GM23338 (cell line): Measurements from ENCODE around the gene TENT4A. TPM values are rescaled to one million over a fixed set of nuclear protein-coding genes. Genes with fewer than 3 reads are reported as not detected.

Experiments
- ATAC-seq: fragments of 200-7000 bp; cut with Tn5 transposase; 3 replicates; pipeline ENCODE4 v1.9.1; 2020
- DNase-seq: peaks from one replicate; pipeline ENCODE4 v3.0.0-alpha.2; 2015; ENCODE audit warnings: low spot score
- H2AFZ ChIP-seq: fragments of 200-600 bp; sonication (generic); 2 replicates; pipeline ENCODE4 v1.8.0; 2016; ENCODE audit warnings: antibody characterized with exemption, mild to moderate bottlenecking, moderate library complexity
- H3F3A ChIP-seq: fragments of 200-600 bp; sonication (generic); replicated peaks from 2 replicates; pipeline ENCODE4 v1.8.0; 2017; ENCODE audit warnings: antibody characterized with exemption, mixed run types, low read depth
- H3K27ac ChIP-seq: fragments of 200-600 bp; sonication (generic); 2 replicates; pipeline ENCODE4 v1.6.1; 2016; ENCODE audit warnings: low read depth
- H3K27me3 ChIP-seq: fragments of 200-600 bp; sonication (generic); 2 replicates; pipeline ENCODE4 v1.8.0; 2016; ENCODE audit warnings: mild to moderate bottlenecking, mixed run types, moderate library complexity; ENCODE audit not compliant: insufficient read depth
- H3K36me3 ChIP-seq: fragments of 200-600 bp; sonication (generic); 2 replicates; pipeline ENCODE4 v1.8.0; 2016; ENCODE audit warnings: mild to moderate bottlenecking; ENCODE audit not compliant: insufficient read depth
- H3K4me1 ChIP-seq: fragments of 200-600 bp; sonication (generic); 2 replicates; pipeline ENCODE4 v1.8.0; 2016; ENCODE audit warnings: mild to moderate bottlenecking, moderate library complexity; ENCODE audit not compliant: insufficient read depth
- H3K4me2 ChIP-seq: fragments of 200-600 bp; sonication (generic); 2 replicates; pipeline ENCODE4 v1.7.1; 2017; ENCODE audit warnings: mixed run types
- H3K4me3 ChIP-seq: fragments of 200-600 bp; sonication (generic); 2 replicates; pipeline ENCODE4 v1.6.1; 2016; ENCODE audit warnings: mixed run types
- H3K79me2 ChIP-seq: fragments of 200-600 bp; sonication (generic); replicated peaks from 2 replicates; pipeline ENCODE4 v1.8.0; 2017; ENCODE audit warnings: mild to moderate bottlenecking; ENCODE audit not compliant: insufficient read depth
- H3K9me2 ChIP-seq: fragments of 200-600 bp; sonication (generic); 2 replicates; pipeline ENCODE4 v1.8.0; 2017; ENCODE audit not compliant: insufficient read depth
- H4K20me1 ChIP-seq: fragments of 200-600 bp; sonication (generic); replicated peaks from 2 replicates; pipeline ENCODE4 v1.8.0; 2017; ENCODE audit warnings: mild to moderate bottlenecking; ENCODE audit not compliant: insufficient read depth
- H3K27ac Mint-ChIP-seq: 2 replicates; pipeline ENCODE4 v1.8.0; 2020; ENCODE audit warnings: inconsistent platforms, mild to moderate bottlenecking, moderate library complexity, mixed read lengths
- H3K27me3 Mint-ChIP-seq: 3 replicates; pipeline ENCODE4 v1.8.0; 2022; ENCODE audit warnings: low read depth, mild to moderate bottlenecking, moderate library complexity, mixed read lengths, inconsistent platforms; ENCODE audit not compliant: insufficient read depth, poor library complexity
- H3K36me3 Mint-ChIP-seq: 3 replicates; pipeline ENCODE4 v1.8.0; 2021; ENCODE audit warnings: low read depth, mild to moderate bottlenecking, inconsistent platforms, moderate library complexity, mixed read lengths
- H3K4me1 Mint-ChIP-seq: 3 replicates; pipeline ENCODE4 v1.8.0; 2020; ENCODE audit warnings: mild to moderate bottlenecking, inconsistent platforms, mixed read lengths
- H3K4me3 Mint-ChIP-seq: 3 replicates; pipeline ENCODE4 v1.8.0; 2021; ENCODE audit warnings: moderate library complexity, mild to moderate bottlenecking, inconsistent platforms, mixed read lengths
- H3K9me3 Mint-ChIP-seq: 3 replicates; pipeline ENCODE4 v1.8.0; 2020; ENCODE audit warnings: moderate library complexity, mild to moderate bottlenecking, inconsistent platforms, mixed read lengths
- CREB1 ChIP-seq: fragments of 250-450 bp; sonication (Bioruptor Pico); IDR thresholded peaks from 2 replicates; pipeline ENCODE4 v1.5.0; 2020; ENCODE audit warnings: low read depth, mild to moderate bottlenecking, moderate library complexity
- CTCF ChIP-seq, 2 experiments: fragments of 200-600 bp in 1 of 2; sonication (generic) in 1 of 2; conservative IDR thresholded peaks; 2 replicates each; pipeline versions ENCODE4 v1.5.1 to v1.6.1; 2016 to 2017; ENCODE audit warnings: antibody characterized with exemption in 2 of 2, low read depth in 2 of 2, mild to moderate bottlenecking in 2 of 2, moderate library complexity in 1 of 2
- ETS1 ChIP-seq: IDR thresholded peaks from 2 replicates; pipeline ENCODE4 v1.6.1; 2016; ENCODE audit warnings: antibody characterized with exemption
- EZH2 ChIP-seq: fragments of 200-600 bp; sonication (generic); IDR thresholded peaks from one replicate; pipeline ENCODE4 v1.8.0; 2017; ENCODE audit warnings: antibody characterized with exemption, mild to moderate bottlenecking, low read depth; ENCODE audit not compliant: unreplicated experiment
- EZH2phosphoT487 ChIP-seq: fragments of 200-600 bp; sonication (generic); IDR thresholded peaks from one replicate; pipeline ENCODE4 v1.8.1; 2018; ENCODE audit warnings: antibody characterized with exemption; ENCODE audit not compliant: unreplicated experiment
- JUNB ChIP-seq: IDR thresholded peaks from one replicate; pipeline ENCODE4 v1.6.1; 2016; ENCODE audit warnings: antibody characterized with exemption; ENCODE audit not compliant: unreplicated experiment
- NANOG ChIP-seq: IDR thresholded peaks from 2 replicates; pipeline ENCODE4 v1.6.1; 2016; ENCODE audit warnings: antibody characterized with exemption, borderline replicate concordance
- POLR2AphosphoS5 ChIP-seq: IDR thresholded peaks from 2 replicates; pipeline ENCODE4 v1.6.1; 2016; ENCODE audit warnings: antibody characterized with exemption, low read depth
- REST ChIP-seq: IDR thresholded peaks from one replicate; pipeline ENCODE4 v1.6.1; 2018; ENCODE audit warnings: antibody characterized with exemption; ENCODE audit not compliant: unreplicated experiment
- STAT1 ChIP-seq: IDR thresholded peaks from one replicate; pipeline ENCODE4 v1.6.1; 2016; ENCODE audit warnings: antibody characterized with exemption; ENCODE audit not compliant: unreplicated experiment
- ZNF114 ChIP-seq: fragments of 250-450 bp; sonication (Bioruptor Pico); IDR thresholded peaks from 2 replicates; pipeline ENCODE4 v1.5.0; 2020; ENCODE audit warnings: mild to moderate bottlenecking, moderate library complexity
- ZNF331 ChIP-seq: fragments of 250-450 bp; sonication (Bioruptor Pico); IDR thresholded peaks from 2 replicates; pipeline ENCODE4 v1.5.0; 2020; ENCODE audit warnings: low read depth, mild to moderate bottlenecking, moderate library complexity
- ZNF462 ChIP-seq: fragments of 250-450 bp; sonication (Bioruptor Pico); IDR thresholded peaks from 2 replicates; pipeline ENCODE4 v1.5.0; 2020; ENCODE audit warnings: mild to moderate bottlenecking, moderate library complexity
- polyA plus RNA-seq: library from polyadenylated mRNA; unstranded; fragments of >200 nt; fragmentation: Nextera tagmentation; extraction: Ambion mirVana; gene quantifications from 2 replicates; pipeline ENCODE4 v1.2.1, GENCODE V29; 2016
- total RNA-seq: library from RNA; depleted of rRNA; stranded (reverse); fragments of >200 nt; shearing (Covaris generic); gene quantifications from 2 replicates; pipeline ENCODE4 v1.2.3, GENCODE V29; 2014

TENT4A gene
- total and polyA plus RNA-seq, 2 experiments from 2014 or later: 5.3 to 24.0 TPM

- Histone ChIP-seq H2AFZ (no peak overlapping the region), H3K36me3 (no peaks in the 10 kb centered on the region), H3K4me2 (no peak overlapping the region), H3K79me2 (no peaks in the 10 kb centered on the region), H3K4me1 (no peaks in the 10 kb centered on the region), H4K20me1 (no peaks in the 10 kb centered on the region), H3K4me3 (no peak overlapping the region), H3K27me3 (peaks cover 3% of the 10 kb centered on the region; the same call in 1 of the 2 replicates), H3F3A (no peaks in the 10 kb centered on the region), H3K27ac (no peak overlapping the region), H3K9me2 (no peaks in the 10 kb centered on the region)
- Mint-ChIP-seq H3K9me3 (no peaks in the 10 kb centered on the region; the same call in 2 of the 3 replicates), H3K36me3 (no peaks in the 10 kb centered on the region), H3K4me1 (no peaks in the 10 kb centered on the region), H3K27me3 (peaks cover 2% of the 10 kb centered on the region), H3K4me3 (no peak overlapping the region), H3K27ac (no peak overlapping the region)
- ATAC-seq: no peak
- no peak for DNase-seq
- TF ChIP-seq CREB1 (CRISPR knock-in tag) (no peak), STAT1 (no peak), NANOG (no peak), EZH2phosphoT487 (no peak), ETS1 (no peak), ZNF114 (CRISPR knock-in tag) (no peak), EZH2 (no peak), POLR2AphosphoS5 (no peak), CTCF (conservative IDR thresholded peaks at IDR 0.05; ENCODE audit: low read depth in 2 of 2) (no peak), ZNF462 (no peak), JUNB (no peak), ZNF331 (CRISPR knock-in tag) (no peak), REST (no peak)
These were observed 20.3 kb upstream of the TENT4A start for GRCh38 chr5:6692906-6693305.
